Fibroblast of the conjunctiva (primary cell): Measurements from ENCODE around the gene ZNF236.
"Not testable (repeated sequence)": the region's sequence is repeated elsewhere in the genome, so short reads cannot be mapped to it uniquely, and the experiment has no call there.

Experiments used
- DNase-seq: peaks from one replicate; pipeline ENCODE4 v3.0.0-alpha.2; 2010; ENCODE audit warnings: low read depth

Gene ZNF236

DNA sequence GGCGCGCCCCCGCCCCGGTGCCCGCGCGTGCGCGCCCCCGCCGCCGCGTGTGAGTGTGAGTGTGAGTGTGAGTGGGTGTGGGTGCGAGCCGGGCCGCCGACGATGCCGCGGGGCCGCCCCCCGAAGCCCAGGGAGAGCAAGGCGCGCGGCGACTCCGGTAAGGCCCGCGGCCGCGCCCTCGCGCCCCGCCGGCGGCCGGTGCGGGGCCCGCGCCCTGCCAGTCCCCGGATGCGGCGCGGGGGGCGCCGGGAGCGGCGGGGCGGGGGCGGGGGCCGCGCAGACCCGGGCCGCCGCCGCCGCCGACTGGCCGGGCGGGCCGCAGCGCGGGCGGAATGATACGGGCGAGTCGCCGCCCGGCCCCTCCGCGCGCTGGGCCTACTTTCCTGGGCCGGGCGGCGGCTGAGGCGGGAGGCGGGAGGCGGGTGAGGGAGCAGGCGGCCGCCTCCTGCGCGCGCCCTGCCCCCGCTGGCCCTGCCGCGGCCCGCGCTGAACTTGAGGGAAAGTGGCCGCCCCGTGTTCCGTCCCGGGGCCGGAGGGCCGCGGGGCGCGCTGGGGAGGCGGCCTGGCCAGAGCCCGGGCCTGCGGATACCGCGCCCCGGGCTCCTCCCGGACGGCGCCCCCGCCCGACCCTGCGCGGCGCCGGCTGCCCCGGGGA, at the start of gene ZNF236:
Gene ZNF236, plus strand, starts transcription at position 52 of the 655 bp plus-strand sequence. Its CDS starts 51 bp downstream, at position 103.
- DNase-seq: no peak

DNA sequence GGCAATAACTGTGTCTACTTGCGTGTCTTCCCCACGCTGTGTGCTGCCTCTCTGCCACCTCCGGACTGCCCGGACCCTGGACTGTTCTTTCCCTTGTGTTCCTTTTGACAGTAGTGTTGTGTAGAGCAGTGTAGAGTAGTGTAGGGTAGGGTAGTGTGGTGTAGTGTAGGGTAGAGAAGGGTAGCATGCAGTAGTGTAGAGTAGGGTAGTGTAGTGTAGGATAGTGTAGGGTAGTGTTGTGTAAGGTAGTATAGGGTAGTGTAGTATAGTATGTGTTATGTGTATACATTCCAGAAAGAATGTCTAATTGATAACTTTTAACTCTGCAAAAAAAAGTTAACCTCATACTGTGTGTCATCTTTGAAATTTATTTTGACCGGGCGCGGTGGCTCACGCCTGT, 49.7 kb upstream of the ZNF236 start:
- DNase-seq: no peak

DNA sequence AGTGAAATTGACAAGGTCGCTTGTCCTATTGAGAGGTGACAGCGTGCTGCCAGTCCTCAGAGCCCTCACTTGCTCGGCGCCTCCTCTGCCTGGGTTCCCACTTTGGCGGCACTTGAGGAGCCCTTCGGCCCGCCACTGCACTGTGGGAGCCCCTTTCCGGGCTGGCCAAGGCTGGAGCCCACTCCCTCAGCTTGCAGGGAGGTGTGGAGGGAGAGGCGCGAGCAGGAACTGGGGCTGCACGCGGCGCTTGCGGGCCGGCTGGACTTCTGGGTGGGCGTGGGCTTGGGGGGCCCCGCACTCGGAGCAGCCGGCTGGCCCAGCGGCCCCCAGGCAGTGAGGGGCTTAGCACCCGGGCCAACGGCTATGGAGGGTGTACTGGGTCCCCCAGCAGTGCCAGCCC, 45.3 kb upstream of the ZNF236 start:
- DNase-seq: not testable (repeated sequence)

DNA sequence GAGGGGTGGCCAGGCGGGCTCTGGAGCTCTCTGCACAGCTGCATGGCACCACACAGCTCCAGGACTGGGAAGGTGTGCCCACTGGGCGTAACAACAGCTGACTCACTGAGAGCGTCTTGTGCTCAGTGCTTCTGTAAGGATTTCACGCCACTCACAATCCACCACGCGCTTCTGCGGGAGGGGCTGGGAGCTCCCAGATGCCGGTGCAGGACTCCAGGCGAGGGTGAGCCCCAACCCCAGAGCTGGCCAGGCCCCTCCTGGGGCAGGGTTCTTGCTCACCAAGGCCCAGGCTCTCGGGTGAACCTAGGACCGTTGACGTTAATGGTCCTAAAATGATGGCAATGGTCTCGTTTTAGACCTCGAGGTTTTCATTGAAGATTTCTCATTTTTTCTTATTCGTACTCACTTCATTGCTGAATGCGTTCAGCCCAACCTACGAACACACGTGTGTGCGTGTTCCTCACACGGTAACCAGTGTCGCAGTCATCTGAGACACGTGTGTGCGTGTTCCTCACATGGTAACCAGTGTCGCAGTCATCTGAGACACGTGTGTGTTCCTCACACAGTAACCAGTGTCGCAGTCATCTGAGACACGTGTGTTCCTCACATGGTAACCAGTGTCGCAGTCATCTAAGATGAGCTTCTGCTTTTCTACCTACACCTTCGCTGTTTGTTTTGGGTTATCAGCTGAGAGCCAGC, 38.4 kb upstream of the ZNF236 start:
- no peak for DNase-seq

DNA sequence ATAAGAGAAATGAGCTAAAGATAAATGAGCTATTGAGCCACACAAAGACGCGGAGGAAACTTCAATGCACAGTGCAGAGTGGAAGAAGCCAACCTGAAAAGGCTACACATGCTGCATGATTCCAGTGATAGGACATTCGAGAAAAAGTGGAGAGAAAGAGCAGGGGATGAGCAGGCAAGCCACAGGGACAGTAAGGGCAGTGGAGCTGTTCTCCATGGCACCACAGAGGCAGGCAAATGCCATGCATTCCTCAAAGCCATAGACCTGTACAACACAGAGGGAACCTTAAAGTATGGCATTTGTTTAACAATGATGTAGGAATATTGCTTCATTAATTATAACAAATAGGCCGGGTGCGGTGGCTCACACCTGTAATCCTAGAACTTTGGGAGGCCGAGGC, 36.5 kb upstream of the ZNF236 start:
- DNase-seq: no peak

DNA sequence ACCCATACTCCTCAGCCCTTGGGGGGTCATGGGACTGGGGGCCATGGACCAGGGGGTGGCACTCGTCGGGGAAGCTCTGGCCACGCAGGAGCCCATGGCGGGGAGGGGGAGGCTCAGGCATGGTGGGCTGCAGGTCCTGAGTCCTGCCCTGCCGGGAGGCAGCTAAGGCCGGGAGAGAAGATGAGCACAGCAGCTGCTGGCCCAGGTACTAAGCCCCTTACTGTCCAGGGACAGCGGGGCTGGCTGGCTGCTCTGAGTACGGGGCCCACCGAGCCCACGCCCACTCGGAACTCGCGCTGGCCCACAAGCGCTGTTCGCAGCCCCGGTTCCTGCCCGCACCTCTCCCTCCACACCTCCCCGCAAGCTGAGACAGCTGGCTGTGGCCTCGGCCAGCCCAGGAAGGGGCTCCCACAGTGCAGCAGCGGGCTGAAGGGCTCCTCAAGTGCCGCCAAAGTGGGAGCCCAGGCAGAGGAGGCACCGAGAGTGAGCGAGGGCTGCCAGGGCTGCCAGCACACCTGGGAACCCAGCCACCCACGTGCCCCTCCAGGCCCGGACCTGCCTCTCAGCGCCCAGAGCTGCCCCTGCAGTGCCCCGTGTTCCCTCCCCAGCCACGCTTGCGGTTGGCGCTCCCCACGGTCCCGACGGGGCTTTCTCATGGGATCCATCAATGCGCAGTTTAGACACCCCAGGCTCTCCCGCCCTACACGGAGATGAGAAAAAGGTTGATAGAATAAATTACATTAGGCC, 33.6 kb upstream of the ZNF236 start:
- DNase-seq: no peak

DNA sequence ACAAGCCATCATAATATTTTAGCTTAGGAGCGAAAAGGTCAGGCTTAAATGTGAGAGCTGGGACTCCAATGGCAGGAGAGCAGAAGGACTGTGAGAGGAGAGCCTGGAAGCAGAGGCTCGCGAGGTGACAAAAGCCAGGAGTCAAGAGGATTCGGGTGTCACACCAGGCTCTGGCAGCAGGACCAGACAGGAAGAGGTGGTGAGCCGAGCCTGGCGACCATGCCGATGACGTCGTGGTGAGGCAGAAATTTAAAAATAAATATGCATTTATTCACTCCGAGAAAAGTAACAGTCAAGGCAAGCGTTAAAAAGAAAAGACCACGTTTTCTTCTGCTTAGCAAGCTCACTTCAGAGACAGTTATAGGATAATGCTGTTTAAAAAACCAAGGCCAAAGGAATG, 31.3 kb upstream of the ZNF236 start:
- no peak for DNase-seq

DNA sequence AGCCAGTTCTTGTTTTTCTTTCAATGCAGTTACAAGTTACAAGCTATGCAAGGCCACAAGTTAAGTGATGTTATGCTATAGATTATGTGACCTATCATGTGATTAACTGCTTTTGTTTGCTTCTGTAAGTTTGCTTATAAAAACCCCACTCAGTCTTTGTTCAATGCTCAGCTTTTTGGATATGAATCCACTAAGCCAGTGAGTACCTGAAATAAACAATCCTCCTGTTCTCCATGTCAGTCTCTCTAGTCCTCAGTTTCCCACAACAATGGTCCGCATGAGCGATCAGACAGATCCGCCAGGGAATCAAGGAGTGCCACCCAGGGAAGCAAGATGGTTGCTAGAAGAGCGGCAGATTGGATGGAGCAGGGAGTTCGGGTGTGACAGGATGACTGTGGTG, 30.7 kb upstream of the ZNF236 start:
- DNase-seq: no peak

DNA sequence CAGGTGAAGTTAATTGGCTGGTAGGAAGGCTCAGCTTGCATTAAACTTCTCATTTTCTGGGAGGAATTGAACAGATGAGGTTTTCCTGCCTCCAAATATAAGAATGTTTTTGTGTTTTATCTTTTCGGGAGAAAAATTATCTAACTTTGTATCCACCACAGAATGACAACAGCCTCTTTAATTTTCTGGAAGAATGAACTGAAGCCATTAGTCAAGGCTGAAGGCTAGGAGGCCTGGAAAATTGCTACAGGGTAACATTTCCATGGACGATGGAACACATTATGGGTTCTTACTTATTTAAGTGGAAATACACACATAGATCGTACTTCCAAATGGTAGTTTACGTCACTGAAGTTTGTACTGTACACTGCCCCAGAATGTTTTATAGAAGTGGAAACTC, 28.0 kb upstream of the ZNF236 start:
- DNase-seq: no peak

DNA sequence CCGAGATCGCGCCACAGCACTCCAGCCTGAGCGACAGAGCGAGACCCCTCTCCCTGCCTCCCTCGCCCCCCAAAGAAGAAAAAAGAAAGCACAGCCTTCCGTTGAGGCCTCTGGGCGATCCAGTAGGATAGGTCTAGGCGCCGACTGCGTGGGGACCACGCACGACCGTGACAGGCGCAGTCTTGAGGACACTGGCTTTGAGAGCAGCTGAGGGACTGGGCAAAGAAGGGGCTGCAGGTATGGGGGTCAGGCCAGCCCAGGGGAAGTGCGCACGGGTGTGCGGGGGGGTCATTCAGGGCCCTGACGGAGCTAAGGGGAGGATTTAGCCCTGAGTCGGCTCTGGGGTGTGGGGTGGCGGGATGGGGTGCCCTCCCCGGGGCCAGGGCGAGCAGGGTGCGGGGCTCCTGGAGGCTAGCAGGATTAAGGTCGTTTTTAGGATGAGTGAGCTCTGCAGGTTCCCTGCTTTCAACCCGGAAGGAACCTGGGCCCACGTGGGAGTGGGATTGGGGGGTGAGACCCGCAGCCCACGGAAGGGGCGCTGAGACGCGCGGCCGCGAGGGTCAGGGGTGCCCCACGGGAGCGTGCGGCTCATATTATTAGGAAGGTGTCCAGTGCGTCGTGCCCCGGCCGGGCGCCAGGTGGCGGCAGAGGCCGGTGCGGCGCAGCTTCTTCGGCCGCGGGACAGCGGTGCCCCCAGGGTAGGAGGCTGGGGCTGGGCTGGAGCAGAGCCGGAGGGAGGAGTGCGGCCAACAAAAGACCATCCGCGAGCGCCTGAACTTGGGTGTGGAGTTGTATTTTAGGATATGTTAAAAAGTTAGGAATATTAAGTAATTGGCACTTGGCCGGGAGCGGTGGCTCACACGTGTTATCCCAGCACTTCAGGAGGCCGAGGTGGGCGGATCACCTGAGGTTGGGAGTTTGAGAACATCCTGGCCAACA, 20.5 kb upstream of the ZNF236 start:
- no peak for DNase-seq

DNA sequence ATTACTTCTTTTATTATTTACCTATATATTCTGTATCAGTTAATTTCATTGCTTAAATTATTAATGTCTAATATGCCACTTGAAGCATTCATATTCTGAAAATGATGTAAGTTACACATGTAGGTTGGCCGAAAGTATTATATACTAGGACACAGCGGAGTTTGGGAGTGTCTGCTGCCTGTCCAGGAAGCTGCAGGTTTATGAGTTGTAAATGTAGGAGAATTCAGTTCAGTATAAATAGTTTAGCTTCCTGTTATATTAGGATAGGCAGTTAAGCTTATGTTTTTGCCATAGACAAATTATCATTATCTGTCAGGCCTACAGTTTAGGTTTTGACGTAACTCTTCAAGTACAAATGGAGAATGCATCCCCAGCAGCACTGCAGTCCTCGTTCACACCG, 18.9 kb upstream of the ZNF236 start:
- no peak for DNase-seq

DNA sequence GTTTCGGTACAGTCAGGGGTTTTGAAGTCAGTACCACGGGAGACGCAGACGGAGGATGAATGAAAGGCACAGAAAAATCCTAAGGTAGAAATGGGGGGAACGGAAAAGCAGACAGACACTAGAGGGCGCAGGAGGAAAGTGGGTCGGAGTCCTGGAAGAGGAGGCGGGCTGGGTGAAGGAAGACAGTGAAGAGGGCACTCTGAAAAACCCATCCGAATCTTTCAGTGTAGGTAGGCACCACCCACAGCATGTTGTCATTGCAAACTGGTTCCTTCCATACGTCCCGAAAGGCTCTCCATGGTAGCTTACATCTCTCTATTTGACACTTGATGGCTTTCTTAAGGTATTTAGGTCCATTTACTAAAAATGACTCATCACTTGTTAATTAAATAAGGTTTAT, 18.5 kb upstream of the ZNF236 start:
- DNase-seq: no peak

DNA sequence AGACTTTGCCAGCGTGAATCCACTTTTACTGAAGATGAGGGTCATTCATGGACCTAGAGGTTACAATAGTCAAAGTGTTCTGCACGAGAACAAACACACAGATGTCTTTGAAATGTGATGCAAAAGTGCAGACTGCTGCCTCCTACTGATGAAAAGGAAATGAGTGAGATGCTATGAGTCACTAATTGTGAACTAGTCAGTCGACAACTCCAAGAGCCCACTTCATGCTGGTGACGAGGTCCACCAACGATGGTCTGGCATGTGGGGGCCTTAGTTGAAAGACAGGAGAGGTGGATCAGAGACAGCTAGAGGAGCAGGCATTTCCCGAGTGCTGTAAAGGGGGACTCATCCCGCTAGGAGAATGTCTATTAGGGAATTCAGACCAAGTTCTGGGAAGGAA, 17.1 kb upstream of the ZNF236 start:
- DNase-seq: no peak

DNA sequence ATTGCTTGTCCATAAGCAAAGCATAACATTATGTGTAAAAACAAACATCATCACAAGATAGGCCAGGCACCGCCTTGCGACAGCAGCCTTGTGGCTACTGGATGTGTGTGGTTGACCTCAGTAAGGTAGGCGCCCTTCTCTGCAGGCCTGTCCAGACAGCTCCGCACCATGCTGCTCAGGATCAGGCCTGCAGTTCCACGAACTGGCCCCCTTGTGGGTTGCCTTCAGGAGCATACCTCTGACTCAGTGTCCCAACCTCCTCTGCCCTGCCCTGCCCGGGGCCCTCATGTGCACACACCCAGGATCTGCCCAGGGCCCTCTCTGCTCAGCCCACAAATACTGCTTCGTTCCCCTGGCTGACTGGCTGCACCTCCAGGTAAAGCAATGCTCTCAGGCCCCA, 16.1 kb upstream of the ZNF236 start:
- no peak for DNase-seq

DNA sequence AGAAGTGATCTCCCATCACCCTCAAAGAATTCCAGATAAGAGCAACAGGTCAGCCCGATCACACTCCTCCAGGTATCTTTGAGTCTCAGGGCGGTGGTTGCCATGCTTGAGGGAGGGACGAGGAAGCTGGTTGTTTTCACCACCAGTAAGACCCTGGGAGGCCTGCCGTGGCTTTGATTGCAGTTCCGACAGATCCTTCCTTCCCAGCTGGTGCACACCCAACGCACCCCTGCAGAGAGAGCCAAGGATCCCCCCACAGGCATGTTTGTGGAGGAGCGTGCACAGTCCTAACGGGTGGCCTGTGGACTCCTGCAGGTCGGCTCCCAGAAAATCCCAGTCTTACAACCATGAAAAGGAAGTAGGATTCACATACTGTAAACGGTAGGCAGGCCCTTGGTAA, 13.8 kb upstream of the ZNF236 start:
- no peak for DNase-seq

DNA sequence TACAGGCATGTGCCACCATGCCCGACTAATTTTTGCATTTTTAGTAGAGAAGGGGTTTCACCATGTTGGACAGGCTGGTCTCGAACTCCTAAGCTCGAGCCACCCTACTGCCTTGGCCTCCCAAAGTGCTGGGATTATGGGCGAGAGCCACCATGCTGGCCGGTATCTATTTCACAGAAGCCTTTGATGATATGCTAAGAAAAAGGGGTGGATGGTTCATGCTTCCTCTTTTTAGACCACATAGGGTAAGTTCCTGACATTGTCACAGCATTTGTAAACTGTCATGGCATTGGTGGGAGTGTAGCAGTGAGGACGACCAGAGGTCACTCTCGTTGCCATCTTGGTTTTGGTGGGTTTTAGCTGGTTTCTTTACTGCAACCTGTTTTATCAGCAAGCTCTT, 10.8 kb upstream of the ZNF236 start:
- not testable (repeated sequence) for DNase-seq

DNA sequence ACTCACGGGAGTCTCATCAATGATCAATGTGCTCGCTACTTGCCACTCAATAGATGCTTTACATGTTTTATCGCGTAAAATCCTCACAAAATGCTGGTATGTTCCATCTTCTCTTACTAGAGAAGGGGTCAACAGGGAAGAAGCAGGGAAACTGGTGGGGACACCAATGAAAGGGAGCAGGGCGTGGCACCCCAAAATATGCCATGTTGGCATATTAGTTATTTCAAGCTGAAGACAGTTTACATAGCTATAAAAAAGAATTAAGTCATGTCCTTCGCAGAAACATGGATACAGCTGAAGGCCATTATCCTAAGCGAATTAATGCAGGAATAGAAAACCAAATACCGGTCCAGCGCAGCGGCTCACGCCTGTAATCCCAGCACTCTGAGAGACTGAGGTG, 8.1 kb upstream of the ZNF236 start:
- no peak for DNase-seq

DNA sequence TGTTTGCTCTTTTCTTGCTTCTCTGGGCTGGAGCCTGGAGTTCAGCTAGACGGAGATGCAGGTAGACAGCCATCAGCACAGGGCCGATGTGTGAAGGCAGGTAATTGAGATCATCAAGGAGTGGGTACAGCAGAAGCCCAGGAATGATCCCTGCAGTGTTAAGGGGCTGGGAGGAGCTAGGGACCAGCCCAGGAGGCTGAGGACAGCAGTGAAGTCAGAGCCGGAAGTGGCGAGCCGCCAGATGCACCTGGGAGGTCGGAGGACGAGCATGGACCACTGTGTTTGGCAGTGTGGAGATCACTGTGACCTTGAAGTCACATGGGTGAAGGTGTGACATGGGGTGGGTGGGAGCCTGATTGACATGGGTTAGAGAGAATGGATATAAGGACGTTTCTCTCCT, 6.2 kb upstream of the ZNF236 start:
- DNase-seq: no peak

DNA sequence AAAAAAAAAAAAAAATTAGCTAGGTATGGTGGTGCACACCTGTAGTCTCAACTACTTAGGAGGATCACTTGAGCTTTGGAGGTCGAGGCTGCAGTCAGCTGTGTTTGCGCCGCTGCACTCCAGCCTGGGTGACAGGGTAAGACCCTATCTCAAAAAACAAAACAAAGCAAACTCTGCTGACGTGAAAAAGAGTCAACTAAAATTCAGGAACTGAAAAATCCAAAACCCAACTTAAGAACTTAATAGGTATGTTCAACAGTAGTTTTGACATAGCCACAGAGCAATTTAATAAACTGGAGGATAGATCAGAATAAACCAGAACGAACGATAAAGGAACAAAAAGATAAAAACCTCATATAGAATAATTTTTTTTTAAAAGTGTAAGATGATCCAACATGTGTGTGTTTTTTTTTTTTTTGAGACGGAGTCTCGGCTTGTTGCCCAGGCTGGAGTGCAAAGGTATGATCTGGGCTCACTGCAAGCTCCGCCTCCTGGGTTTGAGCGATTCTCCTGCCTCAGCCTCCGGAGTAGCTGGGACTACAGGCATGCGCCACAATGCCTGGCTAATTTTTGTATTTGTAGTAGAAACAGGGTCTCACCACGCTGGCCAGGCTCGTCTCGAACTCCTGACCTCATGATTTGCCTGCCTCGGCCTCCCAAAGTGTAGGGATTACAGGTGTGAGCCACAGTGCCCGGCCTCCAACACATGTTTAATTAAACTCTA, 4.3 kb upstream of the ZNF236 start:
- no peak for DNase-seq

DNA sequence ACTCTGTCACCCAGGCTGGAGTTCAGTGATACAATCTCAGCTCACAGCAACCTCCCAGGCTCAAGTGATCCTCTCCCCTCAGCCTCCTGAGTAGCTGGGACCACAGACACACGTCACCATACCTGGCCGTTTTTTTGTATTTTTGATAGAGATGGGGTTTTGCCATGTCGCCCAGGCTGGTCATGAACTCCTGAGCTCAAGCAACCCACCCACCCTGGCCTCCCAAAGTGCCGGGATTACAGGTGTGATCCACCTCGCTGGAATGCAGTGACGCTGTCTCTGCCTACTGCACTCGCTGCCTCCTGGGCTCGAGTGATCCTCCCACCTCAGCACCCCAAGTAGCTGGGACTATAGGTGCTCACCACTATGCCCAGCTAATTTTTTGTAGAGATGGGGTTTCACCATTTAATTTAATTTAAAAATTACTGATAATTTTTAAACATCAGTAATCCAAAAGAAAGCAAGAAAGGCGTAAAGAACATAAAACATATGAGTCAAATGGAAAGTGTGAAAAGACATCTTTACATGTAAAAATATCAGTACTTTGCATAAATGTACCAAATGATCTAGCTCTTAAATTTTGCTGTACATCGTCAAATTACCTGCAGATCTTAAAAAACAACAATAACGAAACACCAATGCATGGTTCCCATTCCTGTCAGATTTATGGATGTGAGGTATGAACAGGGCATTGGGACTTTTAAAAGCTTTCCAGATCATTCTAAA, 2.8 kb upstream of the ZNF236 start:
- no peak for DNase-seq

DNA sequence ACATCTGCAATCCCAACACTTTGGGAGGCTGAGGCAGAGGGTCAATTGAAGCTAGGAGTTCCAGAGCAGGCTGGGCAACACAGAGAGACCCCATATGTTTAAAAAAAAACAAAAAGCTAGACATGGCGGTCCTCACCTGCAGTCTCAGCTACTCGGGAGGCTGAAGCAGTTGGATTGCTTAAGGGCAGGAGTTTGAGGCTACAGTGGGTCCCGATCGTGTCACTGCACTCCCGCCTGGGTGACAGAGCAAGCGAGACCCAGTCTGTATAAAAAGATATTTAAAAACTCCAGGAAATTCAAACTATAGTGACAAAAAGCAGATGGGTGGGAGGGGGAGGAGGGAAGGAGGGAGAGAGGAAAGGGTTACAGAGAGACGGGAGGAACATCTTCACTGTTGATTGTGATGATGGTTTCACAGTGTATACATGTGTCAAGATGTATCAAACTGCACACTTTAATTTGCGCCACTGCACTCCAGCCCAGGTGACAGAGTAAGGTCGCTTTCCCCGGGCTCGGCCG, 942 bp upstream of the ZNF236 start:
- no peak for DNase-seq
